D721Med (cell line): ENCODE data around the gene TRHDE.
A peak's percentile ranks its signal among the peaks of the same experiment; 100 is the strongest.
"Not testable (repeated sequence)": the region's sequence is repeated elsewhere in the genome, so short reads cannot be mapped to it uniquely, and the experiment has no call there.

ENCODE experiments used
- DNase-seq: peaks from one replicate; pipeline ENCODE4 v3.0.0; 2011; ENCODE audit warnings: low spot score; ENCODE audit not compliant: insufficient read length
- FAIRE-seq: peaks from 2 replicates; lab custom pipeline; 2011; peaks lifted over from hg19 to GRCh38; lab: Jason Lieb, UNC
- TF ChIP-seq, protein P1 (sequence below): IDR thresholded peaks from 2 replicates; pipeline ENCODE4 v1.5.1; 2012; ENCODE audit warnings: mild to moderate bottlenecking, control low read depth; ENCODE audit not compliant: insufficient read depth; ENCODE audit errors: missing control alignments

The TRHDE gene

GRCh38 chr12:72642706-72643105, 370.5 kb downstream of the TRHDE start:
- DNase-seq = no peak
- TF ChIP-seq, protein P1, sequence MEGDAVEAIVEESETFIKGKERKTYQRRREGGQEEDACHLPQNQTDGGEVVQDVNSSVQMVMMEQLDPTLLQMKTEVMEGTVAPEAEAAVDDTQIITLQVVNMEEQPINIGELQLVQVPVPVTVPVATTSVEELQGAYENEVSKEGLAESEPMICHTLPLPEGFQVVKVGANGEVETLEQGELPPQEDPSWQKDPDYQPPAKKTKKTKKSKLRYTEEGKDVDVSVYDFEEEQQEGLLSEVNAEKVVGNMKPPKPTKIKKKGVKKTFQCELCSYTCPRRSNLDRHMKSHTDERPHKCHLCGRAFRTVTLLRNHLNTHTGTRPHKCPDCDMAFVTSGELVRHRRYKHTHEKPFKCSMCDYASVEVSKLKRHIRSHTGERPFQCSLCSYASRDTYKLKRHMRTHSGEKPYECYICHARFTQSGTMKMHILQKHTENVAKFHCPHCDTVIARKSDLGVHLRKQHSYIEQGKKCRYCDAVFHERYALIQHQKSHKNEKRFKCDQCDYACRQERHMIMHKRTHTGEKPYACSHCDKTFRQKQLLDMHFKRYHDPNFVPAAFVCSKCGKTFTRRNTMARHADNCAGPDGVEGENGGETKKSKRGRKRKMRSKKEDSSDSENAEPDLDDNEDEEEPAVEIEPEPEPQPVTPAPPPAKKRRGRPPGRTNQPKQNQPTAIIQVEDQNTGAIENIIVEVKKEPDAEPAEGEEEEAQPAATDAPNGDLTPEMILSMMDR = no peak
- no peak for FAIRE-seq

DNA sequence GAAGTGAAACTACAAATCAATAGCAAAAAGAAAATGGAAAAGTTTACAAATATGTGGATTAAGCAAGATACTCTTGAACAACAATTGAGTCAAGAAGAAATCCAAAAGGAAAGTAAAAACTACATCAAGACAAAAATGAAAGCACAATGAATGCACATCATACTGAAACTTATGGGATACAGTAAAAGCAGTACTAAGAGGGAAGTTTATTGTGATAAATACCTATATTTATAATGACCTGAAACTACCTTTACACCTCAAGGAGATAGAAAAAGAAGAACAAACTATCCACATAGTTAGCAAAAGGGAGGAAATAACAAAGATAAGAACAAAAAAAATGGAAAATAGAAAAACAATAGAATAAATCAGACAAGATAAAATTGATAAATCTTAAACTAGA, 375.0 kb downstream of the TRHDE start:
- TF ChIP-seq, protein P1 = no peak
- FAIRE-seq (no peak), DNase-seq (no peak)

DNA sequence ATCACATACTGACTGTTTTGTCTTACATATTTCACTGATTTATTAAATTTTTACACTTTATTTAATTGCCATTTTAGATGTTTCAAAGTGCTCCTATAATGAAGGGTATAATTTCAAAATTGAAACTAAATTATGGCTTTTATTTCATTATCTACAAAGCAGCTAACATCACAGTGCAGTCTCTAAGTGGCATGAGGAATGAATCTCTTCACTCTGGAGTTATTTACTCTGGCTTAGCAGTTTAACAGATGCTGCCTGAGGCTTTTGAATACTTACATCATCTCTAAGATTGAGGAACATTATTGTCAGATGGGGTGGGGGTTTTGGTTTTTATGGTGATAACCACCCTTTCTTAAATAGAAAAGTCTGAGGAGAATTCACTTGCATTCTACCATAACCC, 386.4 kb downstream of the TRHDE start:
- FAIRE-seq = peak; percentile 64
- TF ChIP-seq, protein P1 = no peak
- no peak for DNase-seq

DNA sequence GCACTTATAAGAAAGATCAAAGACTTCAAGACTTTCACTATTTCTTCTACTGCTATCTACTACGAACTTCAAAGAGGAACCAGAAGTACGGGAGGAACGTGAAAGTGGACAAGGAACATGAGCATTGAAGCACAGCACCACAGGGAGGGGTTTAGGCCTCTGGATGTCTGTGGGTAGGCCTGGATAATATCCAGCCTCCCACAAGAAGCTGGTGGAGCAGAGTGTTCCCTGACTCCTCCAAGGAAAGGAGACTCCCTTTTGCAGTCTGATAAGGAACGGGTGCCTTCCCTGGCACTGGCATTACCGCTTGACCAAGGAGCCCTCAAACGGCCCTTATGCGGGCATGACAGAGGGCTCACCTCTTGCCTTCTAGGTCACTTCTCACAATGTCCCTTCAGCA, 388.0 kb downstream of the TRHDE start:
- not testable (repeated sequence) for DNase-seq, FAIRE-seq

DNA sequence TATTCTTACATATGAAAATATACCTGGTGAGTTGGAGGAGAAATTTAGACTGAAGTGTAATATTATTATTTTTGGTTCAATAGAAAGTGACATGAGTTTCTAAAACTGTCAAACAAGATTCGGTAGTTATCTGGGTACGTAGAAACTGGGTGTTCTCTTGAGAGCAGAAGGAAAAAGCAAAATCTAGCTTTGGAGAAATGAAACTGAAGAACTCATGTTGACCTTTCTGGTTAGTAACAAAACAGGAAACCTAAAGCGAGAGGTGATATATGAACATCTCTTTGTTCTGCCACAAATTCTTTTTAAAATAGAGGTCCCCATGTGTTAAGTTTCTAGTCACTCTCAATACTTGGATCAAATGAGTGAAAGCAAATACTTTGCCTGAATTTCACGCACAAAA, 401.7 kb downstream of the TRHDE start:
- TF ChIP-seq, protein P1 = no peak
- DNase-seq = no peak
- no peak for FAIRE-seq

DNA sequence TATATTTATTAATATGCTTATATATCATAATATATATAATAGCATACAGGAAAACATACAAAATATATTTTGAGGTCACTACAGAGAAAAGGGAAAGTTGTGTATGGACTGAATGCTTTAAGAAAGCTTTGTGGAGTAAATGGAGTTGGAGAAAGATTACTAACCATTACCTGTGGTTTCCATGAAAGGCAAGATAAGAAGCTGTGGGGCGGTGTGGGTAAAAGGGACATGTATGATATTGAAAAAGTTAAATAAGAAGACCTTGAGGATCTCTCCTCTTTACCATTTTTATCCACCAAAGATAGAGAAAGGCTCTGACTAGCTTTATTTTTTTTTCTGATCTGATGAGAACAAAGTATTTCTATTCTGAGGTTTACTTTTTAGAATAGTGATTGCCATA, 404.4 kb downstream of the TRHDE start:
- FAIRE-seq (no peak), DNase-seq (no peak)
- TF ChIP-seq, protein P1 = no peak

- no peak for FAIRE-seq
- DNase-seq = no peak
- TF ChIP-seq, protein P1 = no peak
Observed at GRCh38 chr12:72677139-72677538, 405.0 kb downstream of the TRHDE start.

GRCh38 chr12:72677846-72678245, 405.7 kb downstream of the TRHDE start:
- TF ChIP-seq, protein P1 = no peak
- FAIRE-seq (no peak), DNase-seq (no peak)
